HG03159 (cell line): ENCODE data around the gene PBXIP1.

Experiments
- ATAC-seq: cut with Tn5 transposase; IDR thresholded peaks from one replicate; pipeline ENCODE4 v1.9.1; 2021; ENCODE audit warnings: mild to moderate bottlenecking, moderate library complexity; ENCODE audit not compliant: unreplicated experiment

The PBXIP1 gene

DNA sequence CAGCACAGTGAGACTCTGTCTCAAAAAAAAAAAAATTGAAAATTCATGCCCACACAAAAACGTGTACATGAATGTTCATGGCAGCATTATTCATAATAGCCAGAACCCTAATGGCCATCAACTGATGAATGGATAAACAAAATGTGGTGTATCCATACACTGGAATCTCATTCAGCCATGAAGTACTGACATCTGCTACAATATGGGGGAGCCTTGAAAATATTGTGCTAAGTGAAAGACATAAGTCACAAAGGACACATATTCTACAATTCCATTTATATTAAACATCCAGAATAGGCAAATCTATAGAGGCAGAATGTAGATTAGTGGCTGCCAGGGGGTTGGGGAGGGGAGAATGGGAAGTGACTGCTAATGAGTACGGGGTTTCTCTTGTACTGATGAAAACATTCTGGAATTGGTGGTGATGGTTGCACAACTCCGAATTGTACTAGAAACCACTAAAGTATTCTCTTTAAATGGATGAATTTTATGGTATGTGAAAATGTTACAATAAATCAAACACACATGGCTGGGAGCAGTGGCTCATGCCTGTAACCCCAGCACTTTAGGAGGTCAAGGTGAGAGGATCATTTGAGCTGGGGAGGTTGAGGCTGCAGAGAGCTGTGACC lies 52.8 kb downstream of the PBXIP1 start:
- no peak for ATAC-seq

DNA sequence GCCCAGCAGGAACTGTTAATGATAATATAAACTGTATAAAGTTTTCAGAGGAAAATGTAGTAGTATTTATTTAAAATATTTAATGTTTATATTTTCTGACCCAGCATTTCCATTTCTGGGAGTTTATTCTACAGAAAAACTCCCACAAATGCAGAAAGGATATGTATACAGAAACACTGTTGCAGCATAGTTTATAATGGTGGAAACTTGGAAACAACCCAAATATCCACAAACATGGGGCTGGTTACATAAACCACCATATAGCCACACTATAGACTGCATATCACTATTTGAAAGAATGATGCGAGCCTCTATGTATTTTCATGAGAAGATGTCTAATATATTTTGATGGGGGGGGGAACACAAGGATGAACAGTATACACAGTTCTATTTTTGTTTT lies 54.3 kb downstream of the PBXIP1 start:
- no peak for ATAC-seq

- ATAC-seq, result no peak
Measured at GRCh38 chr1:154899041-154899440, 56.9 kb downstream of the PBXIP1 start.

DNA sequence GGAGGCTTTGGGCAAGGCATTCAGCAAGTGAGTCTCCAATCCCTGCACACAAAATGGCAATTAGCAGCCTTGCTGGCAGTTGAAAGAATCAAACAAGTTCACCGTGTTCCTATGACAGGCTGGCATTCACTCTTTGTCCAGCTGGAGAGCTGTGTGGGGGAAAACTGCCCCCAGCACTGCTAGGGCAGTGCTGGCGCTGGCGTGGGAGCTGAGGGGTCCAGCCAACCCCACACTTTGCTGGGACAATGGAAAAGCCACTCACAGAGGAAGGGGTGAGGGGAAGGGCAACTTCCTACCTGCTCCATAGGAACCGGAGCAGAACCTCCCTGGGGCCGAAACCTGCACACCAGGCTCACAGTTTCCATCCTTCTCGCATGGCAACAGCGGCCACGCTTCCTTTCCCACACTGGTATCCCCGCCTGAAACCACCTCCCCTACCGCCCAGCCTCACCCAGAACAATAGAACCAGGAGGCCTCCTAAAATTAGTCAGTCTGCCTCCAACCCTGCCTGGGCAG lies 59.1 kb downstream of the PBXIP1 start:
- ATAC-seq, result no peak

- no peak for ATAC-seq
Measured at GRCh38 chr1:154895798-154896197, 60.1 kb downstream of the PBXIP1 start.
